Nephron (organoid): ENCODE measurements around the gene PALMD.

Experiments
- H3K27ac Mint-ChIP-seq, 3 experiments: 2 replicates each; pipeline ENCODE4 v1.8.0; 2020; ENCODE audit warnings: mixed read lengths in 3 of 3, mild to moderate bottlenecking in 2 of 3, moderate library complexity in 1 of 3
- H3K27me3 Mint-ChIP-seq: 2 replicates; pipeline ENCODE4 v1.8.0; 2021; ENCODE audit warnings: low read depth, mild to moderate bottlenecking, moderate library complexity, mixed read lengths
- H3K36me3 Mint-ChIP-seq: 2 replicates; pipeline ENCODE4 v1.8.0; 2020; ENCODE audit warnings: low read depth, mixed read lengths
- H3K4me1 Mint-ChIP-seq: 2 replicates; pipeline ENCODE4 v1.8.0; 2020; ENCODE audit warnings: mixed read lengths
- H3K4me3 Mint-ChIP-seq, 3 experiments: 2 replicates each; pipeline ENCODE4 v1.8.0; 2020; ENCODE audit warnings: mild to moderate bottlenecking in 3 of 3, mixed read lengths in 3 of 3, moderate library complexity in 2 of 3
- H3K9me3 Mint-ChIP-seq: 2 replicates; pipeline ENCODE4 v1.8.0; 2020; ENCODE audit warnings: mixed read lengths
- TF ChIP-seq, protein P1 (sequence below), 3 experiments: fragments of 200-600 bp; sonication (generic); IDR thresholded peaks; one replicate each; pipeline ENCODE4 v1.5.0; 2021; ENCODE audit warnings: antibody characterized with exemption in 3 of 3; ENCODE audit not compliant: unreplicated experiment in 3 of 3

The PALMD gene, protein sequence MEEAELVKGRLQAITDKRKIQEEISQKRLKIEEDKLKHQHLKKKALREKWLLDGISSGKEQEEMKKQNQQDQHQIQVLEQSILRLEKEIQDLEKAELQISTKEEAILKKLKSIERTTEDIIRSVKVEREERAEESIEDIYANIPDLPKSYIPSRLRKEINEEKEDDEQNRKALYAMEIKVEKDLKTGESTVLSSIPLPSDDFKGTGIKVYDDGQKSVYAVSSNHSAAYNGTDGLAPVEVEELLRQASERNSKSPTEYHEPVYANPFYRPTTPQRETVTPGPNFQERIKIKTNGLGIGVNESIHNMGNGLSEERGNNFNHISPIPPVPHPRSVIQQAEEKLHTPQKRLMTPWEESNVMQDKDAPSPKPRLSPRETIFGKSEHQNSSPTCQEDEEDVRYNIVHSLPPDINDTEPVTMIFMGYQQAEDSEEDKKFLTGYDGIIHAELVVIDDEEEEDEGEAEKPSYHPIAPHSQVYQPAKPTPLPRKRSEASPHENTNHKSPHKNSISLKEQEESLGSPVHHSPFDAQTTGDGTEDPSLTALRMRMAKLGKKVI

DNA sequence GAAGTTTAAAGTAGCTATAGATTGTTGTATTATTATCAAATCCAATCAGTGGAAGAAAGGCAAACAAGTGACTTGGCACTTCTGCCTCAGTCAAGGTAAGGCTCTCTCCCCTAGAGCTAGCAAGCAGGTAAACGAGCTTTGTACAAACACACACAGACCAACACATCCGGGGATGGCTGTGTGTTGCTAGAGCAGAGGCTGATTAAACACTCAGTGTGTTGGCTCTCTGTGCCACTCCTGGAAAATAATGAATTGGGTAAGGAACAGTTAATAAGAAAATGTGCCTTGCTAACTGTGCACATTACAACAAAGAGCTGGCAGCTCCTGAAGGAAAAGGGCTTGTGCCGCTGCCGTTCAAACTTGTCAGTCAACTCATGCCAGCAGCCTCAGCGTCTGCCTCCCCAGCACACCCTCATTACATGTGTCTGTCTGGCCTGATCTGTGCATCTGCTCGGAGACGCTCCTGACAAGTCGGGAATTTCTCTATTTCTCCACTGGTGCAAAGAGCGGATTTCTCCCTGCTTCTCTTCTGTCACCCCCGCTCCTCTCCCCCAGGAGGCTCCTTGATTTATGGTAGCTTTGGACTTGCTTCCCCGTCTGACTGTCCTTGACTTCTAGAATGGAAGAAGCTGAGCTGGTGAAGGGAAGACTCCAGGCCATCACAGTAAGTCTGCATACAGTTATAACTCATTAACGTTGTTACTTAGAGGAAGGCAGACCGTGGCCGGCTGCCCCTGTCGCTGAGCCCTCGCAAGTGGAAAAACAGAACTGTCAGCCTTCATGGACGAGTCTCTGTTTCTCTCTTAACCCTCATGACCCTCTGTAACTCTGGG is at the start of gene PALMD:
PALMD (plus strand) TSS at position 415 of the 833 bp plus-strand sequence; CDS start at position 620, 205 bp downstream.
- Mint-ChIP-seq H3K9me3 (no peaks in the 10 kb centered on the region), H3K36me3 (no peaks in the 10 kb centered on the region), H3K27me3 (no peaks in the 10 kb centered on the region), H3K27ac (peak within 1 kb of the TSS; percentile 75 to 86 (median 84)), H3K4me1 (peaks cover 51% of the 10 kb centered on the region), H3K4me3 (peak within 1 kb of the TSS; percentile 75 to 86 (median 85))
- TF ChIP-seq, protein P1, sequence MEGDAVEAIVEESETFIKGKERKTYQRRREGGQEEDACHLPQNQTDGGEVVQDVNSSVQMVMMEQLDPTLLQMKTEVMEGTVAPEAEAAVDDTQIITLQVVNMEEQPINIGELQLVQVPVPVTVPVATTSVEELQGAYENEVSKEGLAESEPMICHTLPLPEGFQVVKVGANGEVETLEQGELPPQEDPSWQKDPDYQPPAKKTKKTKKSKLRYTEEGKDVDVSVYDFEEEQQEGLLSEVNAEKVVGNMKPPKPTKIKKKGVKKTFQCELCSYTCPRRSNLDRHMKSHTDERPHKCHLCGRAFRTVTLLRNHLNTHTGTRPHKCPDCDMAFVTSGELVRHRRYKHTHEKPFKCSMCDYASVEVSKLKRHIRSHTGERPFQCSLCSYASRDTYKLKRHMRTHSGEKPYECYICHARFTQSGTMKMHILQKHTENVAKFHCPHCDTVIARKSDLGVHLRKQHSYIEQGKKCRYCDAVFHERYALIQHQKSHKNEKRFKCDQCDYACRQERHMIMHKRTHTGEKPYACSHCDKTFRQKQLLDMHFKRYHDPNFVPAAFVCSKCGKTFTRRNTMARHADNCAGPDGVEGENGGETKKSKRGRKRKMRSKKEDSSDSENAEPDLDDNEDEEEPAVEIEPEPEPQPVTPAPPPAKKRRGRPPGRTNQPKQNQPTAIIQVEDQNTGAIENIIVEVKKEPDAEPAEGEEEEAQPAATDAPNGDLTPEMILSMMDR (IDR thresholded peaks at IDR 0.05; ENCODE audit: unreplicated experiment in 3 of 3): no peak

GRCh38 chr1:99598738-99599411 is 47.0 kb upstream of the PALMD start:
- H3K9me3 Mint-ChIP-seq: peaks cover 2% of the 10 kb centered on the region
- peaks cover 3% of the 10 kb centered on the region for H3K27me3 Mint-ChIP-seq
- no peak overlapping the region for H3K4me3 Mint-ChIP-seq
- no peaks in the 10 kb centered on the region for H3K36me3 Mint-ChIP-seq
- peaks cover 4% of the 10 kb centered on the region for H3K4me1 Mint-ChIP-seq
- TF ChIP-seq, protein P1 (IDR thresholded peaks at IDR 0.05; ENCODE audit: unreplicated experiment in 3 of 3): no peak
- H3K27ac Mint-ChIP-seq: no peak overlapping the region

GRCh38 chr1:99599678-99600175 is 46.2 kb upstream of the PALMD start:
- TF ChIP-seq, protein P1 (IDR thresholded peaks at IDR 0.05; ENCODE audit: unreplicated experiment in 3 of 3): no peak
- no peaks in the 10 kb centered on the region for H3K36me3 Mint-ChIP-seq
- peaks cover 3% of the 10 kb centered on the region for H3K27me3 Mint-ChIP-seq
- no peak overlapping the region for H3K4me3 Mint-ChIP-seq
- H3K27ac Mint-ChIP-seq: no peak overlapping the region
- peaks cover 4% of the 10 kb centered on the region for H3K4me1 Mint-ChIP-seq
- H3K9me3 Mint-ChIP-seq: peaks cover 2% of the 10 kb centered on the region

DNA sequence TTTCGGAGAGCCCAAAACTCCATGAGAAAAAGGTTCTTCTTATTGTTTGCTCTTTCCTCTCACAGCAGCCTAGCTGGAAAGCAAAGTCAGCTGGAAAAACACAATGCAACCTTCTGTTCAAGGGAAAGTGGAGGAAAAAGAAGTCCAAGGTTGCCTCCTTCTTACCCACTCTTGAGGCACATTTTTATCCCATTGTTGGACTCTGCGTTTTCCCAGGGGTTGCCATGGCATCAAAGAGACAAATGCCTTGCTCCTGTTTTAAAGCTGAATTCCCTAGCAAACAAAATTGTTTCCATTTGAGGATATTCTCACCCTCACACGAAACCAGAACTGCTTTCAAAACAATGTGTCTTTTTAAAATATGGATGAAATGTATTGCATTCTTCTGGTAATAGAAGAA is 45.1 kb upstream of the PALMD start:
- peaks cover 3% of the 10 kb centered on the region for H3K27me3 Mint-ChIP-seq

DNA sequence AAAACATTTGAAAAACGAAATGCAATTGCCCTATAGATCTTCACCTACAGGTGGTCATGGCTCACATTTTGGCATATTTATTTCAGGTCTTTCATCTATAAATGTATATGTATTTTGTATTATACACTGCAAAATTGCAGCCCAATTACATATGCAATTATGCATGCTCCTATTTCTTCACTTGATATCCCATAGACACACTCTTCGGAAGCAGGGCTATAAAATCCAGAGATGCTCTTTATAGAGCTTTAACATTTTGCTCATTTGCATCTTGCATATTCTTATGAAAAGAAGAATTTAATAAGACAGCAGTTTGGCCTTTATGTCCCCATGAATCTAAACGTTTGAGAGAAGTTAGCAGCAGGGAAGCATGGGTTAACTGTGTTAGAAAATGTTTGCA is 44.7 kb upstream of the PALMD start:
- TF ChIP-seq, protein P1 (IDR thresholded peaks at IDR 0.05; ENCODE audit: unreplicated experiment in 3 of 3): no peak

More for the DNA sequence above, 45.1 kb upstream of the PALMD start:
- Mint-ChIP-seq H3K36me3 (no peaks in the 10 kb centered on the region), H3K27ac (no peak overlapping the region), H3K4me1 (peaks cover 4% of the 10 kb centered on the region), H3K4me3 (no peak overlapping the region), H3K9me3 (peaks cover 2% of the 10 kb centered on the region)
- TF ChIP-seq, protein P1 (IDR thresholded peaks at IDR 0.05; ENCODE audit: unreplicated experiment in 3 of 3): no peak

More for the DNA sequence above, 44.7 kb upstream of the PALMD start:
- H3K9me3 Mint-ChIP-seq: peaks cover 6% of the 10 kb centered on the region
- no peak overlapping the region for H3K4me3 Mint-ChIP-seq
- H3K4me1 Mint-ChIP-seq: peaks cover 4% of the 10 kb centered on the region
- H3K36me3 Mint-ChIP-seq: no peaks in the 10 kb centered on the region
- H3K27me3 Mint-ChIP-seq: peaks cover 3% of the 10 kb centered on the region
- no peak overlapping the region for H3K27ac Mint-ChIP-seq
